ENCODE data around the gene RNF208. TPM values are rescaled to one million over a fixed set of nuclear protein-coding genes. Genes with fewer than 3 reads are reported as not detected.

RNF208 gene
- total and polyA plus RNA-seq, 2 donors (not counting 1 experiment from before 2014, with no cell fraction given), result 1.1 to 1.4 TPM

GRCh38 chr9:137234758-137235423, 12.9 kb upstream of the RNF208 start:
- DNase-seq (peak; percentile 70), ATAC-seq (ENCODE audit: low read depth) (peak; percentile 48)
- Mint-ChIP-seq H3K27ac (peak overlapping the region; percentile 50), H3K4me1 (peaks cover 35% of the 10 kb centered on the region), H3K27me3 (no peaks in the 10 kb centered on the region), H3K4me3 (peak overlapping the region; percentile 65), H3K9me3 (ENCODE audit: insufficient read depth) (no peaks in the 10 kb centered on the region)
- peaks cover 0 to 12% (median 0%) of the 10 kb centered on the region in 4 experiments for H3K27me3 ChIP-seq (replicated peaks in 1 of 4; ENCODE audit: control extremely low read depth in 1 of 4, control insufficient read depth in 3 of 4, insufficient read depth in 4 of 4, low read length in 3 of 4)
- 46% methylated on average over 15 of the region's 18 CpGs for WGBS (ENCODE audit: insufficient coverage)
- no peaks in the 10 kb centered on the region for H3K36me3 ChIP-seq (replicated peaks in 1 of 2; ENCODE audit: control extremely low read depth in 1 of 2, control insufficient read depth in 1 of 2, extremely low read depth in 1 of 2, insufficient read depth in 2 of 2, low read length in 1 of 2)
- H3K9ac ChIP-seq (ENCODE audit: low read length), result no peak overlapping the region
- TF ChIP-seq EZH2 (IDR thresholded peaks at IDR 0.05; ENCODE audit: borderline replicate concordance, insufficient read depth, low read depth, low read length, poor library complexity, severe bottlenecking) (no peak), CTCF (IDR thresholded peaks at IDR 0.05) (no peak)
- no peak overlapping the region for H3K4me3 ChIP-seq (ENCODE audit: control extremely low read depth in 1 of 5, extremely low read depth in 1 of 5, insufficient read depth in 1 of 5, low read depth in 2 of 5, low read length in 4 of 5)
- peaks cover 36 to 59% of the 10 kb centered on the region in 2 donors for H3K4me1 ChIP-seq (ENCODE audit: control insufficient read depth in 2 of 2, insufficient read depth in 2 of 2, low read length in 2 of 2)
- no peak overlapping the region for H3K27ac ChIP-seq (ENCODE audit: low read length in 2 of 2)
- peak overlapping the region; percentile 72 for H3K4me2 ChIP-seq (replicated peaks; ENCODE audit: low read depth, low read length, poor library complexity, severe bottlenecking)
- POLR2A ChIA-PET, result interaction anchor here (0.6 to 1.0 kb wide), 3 partner anchors 11 to 107 kb away, joined by 3 to 10 read pairs (median 3); partner anchors contain the start of gene CYSRT1
- intact Hi-C loops (cut with micrococcal nuclease), result no loop called here
- CTCF ChIA-PET, result interaction anchor here (0.9 to 8.9 kb wide), 9 partner anchors 10 to 188 kb away, joined by 3 to 76 read pairs (median 3); partner anchors contain the start of genes CYSRT1, RNF208, RNF224 and SAPCD2
- H4K20me1 ChIP-seq (ENCODE audit: control insufficient read depth, insufficient read depth, low read length, poor library complexity, severe bottlenecking), result peaks cover 22% of the 10 kb centered on the region
- H3K79me2 ChIP-seq (ENCODE audit: control insufficient read depth, insufficient read depth, low read length), result peaks cover 29% of the 10 kb centered on the region
- peaks cover 0 to 3% (median 0%) of the 10 kb centered on the region in 3 donors for H3K9me3 ChIP-seq (ENCODE audit: control extremely low read depth in 1 of 3, control insufficient read depth in 2 of 3, insufficient read depth in 1 of 3, low read length in 2 of 3)
- no peak overlapping the region for H2AFZ ChIP-seq (ENCODE audit: insufficient read depth, low read depth, low read length, poor library complexity, severe bottlenecking)

Data from B cell (primary cell).